NT2/D1 (cell line): ENCODE measurements around the gene SNAI3.

Experiments
- SUZ12 ChIP-seq: IDR thresholded peaks from 2 replicates; pipeline ENCODE4 v1.6.1; 2011; ENCODE audit not compliant: insufficient read length, insufficient read depth; ENCODE audit errors: extremely low read depth
- YY1 ChIP-seq: IDR thresholded peaks from 2 replicates; pipeline ENCODE4 v1.6.1; 2011; ENCODE audit not compliant: insufficient read length, insufficient read depth
- ZNF274 ChIP-seq: IDR thresholded peaks from 2 replicates; pipeline ENCODE4 v1.6.1; 2011; ENCODE audit warnings: mild to moderate bottlenecking, low read depth, low read length

GRCh38 chr16:88721815-88722755 is 35.8 kb upstream of the SNAI3 start:
- TF ChIP-seq ZNF274 (no peak), YY1 (no peak), SUZ12 (no peak)
